Tibial artery (tissue), 4 donors: ENCODE results near the gene ACVRL1.

Experiments
- DNase-seq, 2 donors: peaks; one replicate each; pipeline ENCODE4 v3.0.0-alpha.2; 2019
- H3K27ac ChIP-seq, 2 donors: fragments of 200-600 bp; sonication (generic) in 1 of 2; 1 replicate in 1 of 2; 2 replicates in 1 of 2; pipeline ENCODE4 v1.5.1; 2018 to 2019; ENCODE audit warnings: mild to moderate bottlenecking in 1 of 2
- H3K27me3 ChIP-seq, 2 donors: fragments of 200-600 bp; sonication (generic) in 1 of 2; one replicate each; pipeline versions ENCODE4 v1.5.1 to v1.6.0; 2016 to 2019
- H3K36me3 ChIP-seq, 3 donors: fragments of 200-600 bp; sonication (generic) in 2 of 3; one replicate each; pipeline ENCODE4 v1.5.1; 2016 to 2019; ENCODE audit warnings: mild to moderate bottlenecking in 2 of 3
- H3K4me1 ChIP-seq, 4 donors: fragments of 200-600 bp; sonication (generic) in 2 of 4; 1 replicate in 3 of 4; 2 replicates in 1 of 4; pipeline ENCODE4 v1.5.1; 2016 to 2019
- H3K4me3 ChIP-seq, 2 donors: fragments of 200-600 bp; sonication (generic) in 1 of 2; 1 replicate in 1 of 2; 2 replicates in 1 of 2; pipeline ENCODE4 v1.5.1; 2018 to 2019; ENCODE audit warnings: mild to moderate bottlenecking in 2 of 2
- H3K9me3 ChIP-seq, 3 donors: fragments of 200-600 bp; sonication (generic) in 1 of 3; one replicate each; pipeline ENCODE4 v1.5.1; 2016 to 2019
- intact Hi-C: fragments of 100-400 bp; cut with DNase I; formaldehyde crosslinking; loops from one replicate; pipeline ENCODE4 v1.15.0; 2023; ENCODE audit warnings: low total_unique reads
- TF ChIP-seq, protein P1 (sequence below), 2 experiments: fragments of 200-600 bp in 1 of 2; fragments of 450-650 bp in 1 of 2; IDR thresholded peaks; one replicate each; pipeline ENCODE4 v1.5.1; 2017 to 2019; ENCODE audit warnings: antibody characterized with exemption in 2 of 2, mild to moderate bottlenecking in 1 of 2, moderate library complexity in 1 of 2

Gene ACVRL1

DNA sequence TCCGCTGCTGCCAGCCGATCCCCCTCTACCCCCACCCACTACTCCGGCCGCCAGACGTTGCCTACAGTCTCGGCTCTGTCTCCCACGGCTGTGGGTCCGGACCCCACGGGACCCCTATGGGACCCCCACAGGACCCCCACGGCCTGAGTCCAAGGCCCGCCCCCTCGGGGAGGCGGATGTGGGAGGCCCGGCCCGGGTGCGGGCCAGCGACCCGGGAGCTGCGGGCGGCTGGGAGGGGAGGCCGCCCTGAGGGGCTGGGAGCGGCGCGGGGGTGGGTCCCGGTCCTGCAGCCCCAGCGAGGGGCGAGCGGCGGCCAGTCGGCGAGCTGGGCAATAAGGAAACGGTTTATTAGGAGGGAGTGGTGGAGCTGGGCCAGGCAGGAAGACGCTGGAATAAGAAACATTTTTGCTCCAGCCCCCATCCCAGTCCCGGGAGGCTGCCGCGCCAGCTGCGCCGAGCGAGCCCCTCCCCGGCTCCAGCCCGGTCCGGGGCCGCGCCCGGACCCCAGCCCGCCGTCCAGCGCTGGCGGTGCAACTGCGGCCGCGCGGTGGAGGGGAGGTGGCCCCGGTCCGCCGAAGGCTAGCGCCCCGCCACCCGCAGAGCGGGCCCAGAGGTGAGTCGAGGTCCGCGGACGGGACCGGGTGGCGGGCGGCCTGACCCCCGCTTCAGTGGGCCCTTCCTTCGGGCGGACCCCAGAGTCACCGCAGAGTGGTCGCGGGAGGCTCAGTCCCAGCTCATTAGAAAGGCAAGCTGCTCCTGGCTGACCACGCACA is at the start of gene ACVRL1:
Gene ACVRL1 (plus strand): TSS at position 422 of the 773 bp plus-strand sequence. CDS start 4,971 bp downstream, outside the sequence.
- Histone ChIP-seq H3K9me3 (no peaks in the 10 kb centered on the region), H3K27ac (peak within 1 kb of the TSS; percentile 64 to 73), H3K36me3 (no peaks in the 10 kb centered on the region), H3K27me3 (peaks cover 0 to 29% of the 10 kb centered on the region in 2 donors), H3K4me3 (peak within 1 kb of the TSS; percentile 47 to 56), H3K4me1 (peaks cover 0 to 41% (median 22%) of the 10 kb centered on the region in 4 donors)
- DNase-seq = peak in 1 of 2 donors; percentile 64
- intact Hi-C loops = no loop called here
- TF ChIP-seq, protein P1, sequence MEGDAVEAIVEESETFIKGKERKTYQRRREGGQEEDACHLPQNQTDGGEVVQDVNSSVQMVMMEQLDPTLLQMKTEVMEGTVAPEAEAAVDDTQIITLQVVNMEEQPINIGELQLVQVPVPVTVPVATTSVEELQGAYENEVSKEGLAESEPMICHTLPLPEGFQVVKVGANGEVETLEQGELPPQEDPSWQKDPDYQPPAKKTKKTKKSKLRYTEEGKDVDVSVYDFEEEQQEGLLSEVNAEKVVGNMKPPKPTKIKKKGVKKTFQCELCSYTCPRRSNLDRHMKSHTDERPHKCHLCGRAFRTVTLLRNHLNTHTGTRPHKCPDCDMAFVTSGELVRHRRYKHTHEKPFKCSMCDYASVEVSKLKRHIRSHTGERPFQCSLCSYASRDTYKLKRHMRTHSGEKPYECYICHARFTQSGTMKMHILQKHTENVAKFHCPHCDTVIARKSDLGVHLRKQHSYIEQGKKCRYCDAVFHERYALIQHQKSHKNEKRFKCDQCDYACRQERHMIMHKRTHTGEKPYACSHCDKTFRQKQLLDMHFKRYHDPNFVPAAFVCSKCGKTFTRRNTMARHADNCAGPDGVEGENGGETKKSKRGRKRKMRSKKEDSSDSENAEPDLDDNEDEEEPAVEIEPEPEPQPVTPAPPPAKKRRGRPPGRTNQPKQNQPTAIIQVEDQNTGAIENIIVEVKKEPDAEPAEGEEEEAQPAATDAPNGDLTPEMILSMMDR (IDR thresholded peaks at IDR 0.05) = no peak

DNA sequence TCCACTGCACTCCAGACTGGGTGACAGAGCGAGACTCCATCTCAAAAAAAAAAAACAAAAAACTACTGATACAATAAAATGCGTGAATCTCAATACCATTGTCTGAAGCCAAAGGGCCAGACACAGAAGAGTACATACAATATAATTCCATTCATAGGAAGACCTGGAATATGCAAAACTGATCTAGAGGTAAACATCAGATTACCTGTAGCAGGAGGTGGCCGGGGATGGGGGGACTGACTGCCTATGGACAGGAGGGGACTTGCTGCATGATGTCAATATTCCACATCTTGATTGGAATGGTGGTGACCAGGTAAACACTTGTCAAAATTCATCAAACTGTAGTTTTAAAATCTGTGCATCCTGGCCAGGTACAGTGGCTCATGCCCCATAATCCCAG is 46.3 kb upstream of the ACVRL1 start:
- Histone ChIP-seq H3K4me1 (peaks cover 0 to 19% (median 17%) of the 10 kb centered on the region in 4 donors), H3K27me3 (peaks cover 0 to 59% of the 10 kb centered on the region in 2 donors), H3K9me3 (no peaks in the 10 kb centered on the region), H3K27ac (no peak overlapping the region), H3K36me3 (no peaks in the 10 kb centered on the region), H3K4me3 (no peak overlapping the region)
- DNase-seq = no peak
- intact Hi-C loops = no loop called here
- TF ChIP-seq, protein P1 (IDR thresholded peaks at IDR 0.05) = no peak

DNA sequence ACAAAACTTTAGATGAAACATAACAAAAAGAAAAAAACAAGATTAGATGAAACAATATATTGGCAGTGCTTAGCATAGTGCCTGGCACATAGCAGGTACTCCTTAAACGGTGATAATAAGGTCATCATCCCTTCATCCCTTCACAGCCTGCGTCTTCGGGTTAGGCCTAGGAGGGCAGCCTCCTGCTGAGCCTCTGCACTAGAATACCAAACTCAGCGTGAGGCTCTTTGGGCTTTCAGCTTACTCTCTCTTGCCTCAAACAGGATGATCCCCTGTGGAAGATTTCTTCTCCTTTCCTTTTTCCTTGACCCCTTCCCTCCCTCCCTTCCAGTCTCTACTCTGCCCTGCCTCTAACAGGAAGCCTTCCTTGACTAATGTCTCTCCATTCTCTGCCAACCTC is 44.4 kb upstream of the ACVRL1 start:
- Histone ChIP-seq H3K4me1 (peaks cover 0 to 16% (median 14%) of the 10 kb centered on the region in 4 donors), H3K4me3 (no peak overlapping the region), H3K9me3 (no peaks in the 10 kb centered on the region), H3K36me3 (no peaks in the 10 kb centered on the region), H3K27me3 (peaks cover 0 to 51% of the 10 kb centered on the region in 2 donors), H3K27ac (no peak overlapping the region)
- intact Hi-C loops = no loop called here
- DNase-seq = no peak
- TF ChIP-seq, protein P1 (IDR thresholded peaks at IDR 0.05) = no peak

DNA sequence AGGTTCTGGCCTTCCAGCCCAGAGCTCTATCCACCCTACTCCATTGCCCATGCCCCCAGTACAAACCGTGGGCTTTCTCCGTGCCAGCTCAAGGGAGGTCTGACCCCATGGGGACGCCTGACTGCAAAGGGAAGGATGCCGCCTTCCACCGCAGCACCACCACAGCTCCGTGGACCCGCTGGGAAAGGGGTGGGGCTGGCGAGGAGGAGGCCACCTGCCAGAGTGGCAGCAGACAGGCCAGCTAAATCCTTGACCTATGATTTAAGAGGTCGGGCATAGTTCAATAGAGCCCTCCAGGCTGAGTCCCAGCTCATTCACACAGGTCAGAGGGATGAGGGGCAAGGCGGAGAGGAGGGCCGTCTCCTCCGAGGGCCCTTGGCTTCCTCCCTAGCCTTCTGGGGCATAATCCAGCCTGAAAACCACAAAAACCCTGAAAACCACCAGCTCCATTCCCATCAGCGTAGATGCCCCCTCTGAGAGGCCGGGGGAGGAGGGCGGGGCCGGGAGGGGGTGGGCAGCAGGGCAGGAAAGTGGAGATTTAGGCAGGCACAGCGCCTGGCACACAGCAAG is 43.9 kb upstream of the ACVRL1 start:
- Histone ChIP-seq H3K27me3 (peaks cover 0 to 56% of the 10 kb centered on the region in 2 donors), H3K9me3 (no peaks in the 10 kb centered on the region), H3K36me3 (no peaks in the 10 kb centered on the region), H3K27ac (no peak overlapping the region), H3K4me3 (peak overlapping the region; percentile 4 to 41), H3K4me1 (peaks cover 0 to 16% (median 14%) of the 10 kb centered on the region in 4 donors)
- intact Hi-C loops = no loop called here
- TF ChIP-seq, protein P1 (IDR thresholded peaks at IDR 0.05) = no peak
- no peak for DNase-seq

DNA sequence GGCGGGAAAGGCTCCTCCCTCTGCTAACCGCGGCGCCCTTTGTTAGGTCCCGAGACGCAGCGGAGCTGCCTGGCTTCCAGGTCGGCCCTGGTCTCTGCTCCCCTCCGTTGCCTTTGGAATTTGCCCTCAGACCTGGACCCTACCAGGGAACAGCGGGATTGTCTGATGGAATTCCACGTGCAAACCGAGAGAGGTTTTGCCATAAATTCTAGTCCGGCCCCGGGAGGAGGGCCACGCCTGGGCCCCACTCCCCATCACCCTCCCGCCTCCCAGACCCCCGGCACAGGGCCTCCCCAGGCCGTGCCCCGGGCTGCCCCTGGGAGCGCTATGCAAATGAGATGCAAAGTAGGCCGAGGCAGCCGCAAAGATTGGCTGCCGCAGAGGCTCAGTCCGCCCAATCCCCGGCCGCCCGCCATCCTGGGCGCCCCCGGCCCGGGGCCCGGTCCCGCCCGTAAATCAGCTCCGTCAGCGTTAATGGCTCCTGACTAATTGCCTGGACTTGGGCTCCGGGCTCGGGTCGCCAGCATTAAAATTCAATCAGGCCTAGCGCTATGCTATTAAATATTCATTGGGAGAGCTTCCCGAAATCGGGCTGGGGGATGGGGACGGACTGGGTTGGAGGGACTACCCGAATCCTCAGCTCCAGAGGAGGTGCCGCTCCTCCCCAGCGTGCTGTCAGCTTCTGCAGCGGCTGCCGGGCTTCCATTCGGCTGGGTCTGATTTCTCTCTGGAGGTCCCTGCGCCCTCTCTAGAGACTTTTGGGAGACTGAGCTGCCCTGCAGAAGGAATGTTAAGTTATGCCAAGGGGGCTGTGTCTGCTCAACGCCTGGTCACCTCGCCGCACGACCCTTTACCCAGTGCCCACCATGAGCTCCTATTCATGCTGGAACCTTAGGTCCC is 43.1 kb upstream of the ACVRL1 start:
- peak overlapping the region; percentile 4 to 41 for H3K4me3 ChIP-seq
- no peaks in the 10 kb centered on the region for H3K9me3 ChIP-seq
- H3K27ac ChIP-seq = no peak overlapping the region
- no peaks in the 10 kb centered on the region for H3K36me3 ChIP-seq
- intact Hi-C loops = no loop called here
- H3K4me1 ChIP-seq = peaks cover 4 to 24% (median 21%) of the 10 kb centered on the region in 4 donors
- H3K27me3 ChIP-seq = peaks cover 0 to 61% of the 10 kb centered on the region in 2 donors
- no peak for DNase-seq
- TF ChIP-seq, protein P1 (IDR thresholded peaks at IDR 0.05) = no peak
